ELF-1 (cell line): ENCODE data around the gene FRRS1.

Experiments
- DNase-seq: peaks from one replicate; pipeline ENCODE4 v3.0.0-alpha.2; 2016; ENCODE audit warnings: low read depth, low spot score

The FRRS1 gene

DNA sequence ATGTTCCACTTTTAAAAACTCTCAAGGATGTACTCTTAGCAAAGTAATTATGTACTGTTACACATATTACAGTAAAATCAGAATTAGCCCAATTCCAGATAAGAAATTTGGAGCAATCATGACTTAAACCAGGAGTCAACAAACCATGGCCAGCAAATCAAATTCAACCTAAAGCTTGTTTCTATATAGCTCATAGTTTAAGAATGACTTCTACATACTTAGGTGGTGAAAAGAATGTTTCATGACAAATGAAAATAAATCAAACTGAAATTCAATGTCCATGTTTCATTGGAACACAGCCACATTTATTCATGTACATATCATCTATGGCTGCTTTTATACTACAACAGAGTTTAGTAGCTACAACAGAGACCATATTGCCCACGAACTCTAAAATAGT is 35.1 kb downstream of the FRRS1 start:
- DNase-seq, result no peak

DNA sequence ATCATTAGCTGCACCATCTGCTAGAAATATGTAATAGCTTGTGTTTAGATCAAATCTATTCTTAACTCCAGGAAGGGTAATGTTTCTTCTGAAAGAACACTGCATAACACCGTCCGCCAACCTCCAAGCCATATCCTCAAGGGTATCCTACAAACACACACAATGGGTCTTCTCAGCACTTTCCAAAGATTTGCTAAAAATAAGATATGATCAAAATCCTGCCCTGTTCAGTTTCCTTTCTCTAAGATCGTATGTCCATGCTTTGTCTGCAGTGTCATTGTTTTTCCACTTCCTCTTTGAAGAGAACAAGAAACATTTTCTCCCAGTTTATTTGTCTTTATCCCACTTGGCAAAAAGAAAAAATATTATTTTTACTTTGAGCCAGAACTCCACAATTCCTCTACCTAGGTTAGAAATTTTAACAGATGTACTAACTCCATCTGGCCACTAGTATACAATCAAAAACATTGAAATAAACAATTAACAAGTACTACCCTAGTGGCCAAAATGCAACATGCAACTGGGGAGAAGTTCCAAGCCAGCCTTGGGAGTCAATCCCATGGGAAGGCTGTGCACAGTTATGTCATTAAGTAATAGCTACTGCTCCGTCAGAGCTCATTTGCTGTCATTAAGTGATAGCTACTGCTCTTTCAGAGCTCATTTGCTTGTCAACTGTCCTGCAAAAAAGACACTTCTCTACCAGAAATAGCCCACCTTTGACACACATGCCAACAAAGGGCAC is 37.8 kb downstream of the FRRS1 start:
- DNase-seq, result peak; percentile 28

DNA sequence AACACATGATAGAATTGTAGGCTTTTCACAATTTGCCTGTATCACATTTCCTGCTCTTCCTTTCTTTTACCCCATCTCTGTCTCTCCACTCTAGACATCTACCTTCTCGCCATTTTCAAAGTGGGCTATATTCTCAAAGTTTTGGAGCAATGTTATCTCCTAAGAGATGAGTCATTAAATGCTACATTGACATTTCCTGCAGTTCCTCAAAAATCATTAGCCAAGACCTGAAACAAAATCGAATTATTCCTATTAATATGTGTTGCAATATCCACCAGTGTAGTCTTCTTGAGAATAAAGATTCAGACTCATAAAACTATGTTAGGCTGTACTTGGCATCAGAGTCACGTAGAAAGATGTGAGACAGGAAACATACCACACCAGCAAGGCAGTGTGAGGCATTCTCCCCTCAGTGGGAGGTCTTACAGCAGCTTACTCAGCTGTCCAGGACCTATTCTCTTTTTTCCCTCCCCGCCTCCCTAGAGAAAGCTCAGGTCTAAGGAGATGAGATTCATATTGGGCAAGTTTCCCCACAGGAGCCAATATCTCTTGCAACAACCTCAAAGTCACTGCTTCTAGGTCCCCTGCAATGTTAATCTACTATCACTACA is 38.8 kb downstream of the FRRS1 start:
- DNase-seq, result peak; percentile 17

DNA sequence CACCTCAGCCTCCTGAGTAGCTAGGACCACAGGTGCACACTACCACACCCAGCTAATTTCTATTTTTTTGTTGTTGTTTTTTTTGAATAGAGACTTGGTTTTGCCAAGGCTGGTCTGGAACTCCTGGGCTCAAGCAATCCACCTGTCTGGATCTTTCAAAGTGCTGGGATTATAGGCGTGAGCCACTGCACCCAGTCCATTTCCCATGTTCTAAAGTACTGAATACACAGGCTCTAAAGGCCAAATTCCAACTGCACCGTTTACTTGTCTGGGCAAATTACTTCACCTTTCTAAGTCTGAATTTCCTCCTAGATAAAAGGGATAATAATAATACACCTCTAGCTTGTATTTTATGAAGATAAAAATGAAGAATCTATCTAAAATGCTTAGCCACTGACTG is 39.6 kb downstream of the FRRS1 start:
- no peak for DNase-seq

DNA sequence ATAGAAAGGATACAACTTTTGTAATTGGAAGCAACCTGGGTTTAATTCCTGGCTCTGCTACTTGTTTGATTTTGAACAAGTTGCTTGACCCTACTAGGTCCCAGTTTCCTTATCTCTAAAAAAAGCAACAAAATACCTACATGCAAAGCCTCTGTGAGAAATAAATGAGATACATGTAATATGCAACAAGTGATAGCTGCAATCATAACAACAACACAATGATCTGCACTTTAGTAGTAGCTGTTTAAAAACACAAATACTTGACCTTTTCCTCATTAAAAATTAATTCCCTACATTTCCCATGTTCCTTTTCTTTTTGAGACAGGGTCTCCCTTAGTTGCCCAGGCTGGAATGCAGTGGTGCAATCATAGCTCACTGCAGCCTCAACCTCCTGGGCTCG is 40.0 kb downstream of the FRRS1 start:
- no peak for DNase-seq

DNA sequence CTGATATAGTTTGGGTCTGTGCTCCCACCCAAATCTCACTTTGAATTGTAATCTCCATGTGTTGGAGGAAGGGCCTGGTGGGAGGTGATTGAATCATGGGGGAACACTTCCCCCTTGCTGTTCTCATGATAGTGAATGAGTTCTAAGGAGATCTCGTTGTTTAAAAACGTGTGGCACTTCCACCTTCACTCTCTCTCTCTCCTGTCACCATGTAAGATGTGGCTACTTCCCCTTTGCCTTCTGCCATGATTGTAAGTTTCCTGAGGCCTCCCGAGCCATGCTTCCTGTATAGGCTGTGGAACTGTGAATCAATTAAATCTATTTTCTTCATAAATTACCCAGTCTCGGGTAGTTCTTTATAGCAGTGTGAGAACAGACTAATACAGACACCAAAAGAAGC is 40.4 kb downstream of the FRRS1 start:
- no peak for DNase-seq

DNA sequence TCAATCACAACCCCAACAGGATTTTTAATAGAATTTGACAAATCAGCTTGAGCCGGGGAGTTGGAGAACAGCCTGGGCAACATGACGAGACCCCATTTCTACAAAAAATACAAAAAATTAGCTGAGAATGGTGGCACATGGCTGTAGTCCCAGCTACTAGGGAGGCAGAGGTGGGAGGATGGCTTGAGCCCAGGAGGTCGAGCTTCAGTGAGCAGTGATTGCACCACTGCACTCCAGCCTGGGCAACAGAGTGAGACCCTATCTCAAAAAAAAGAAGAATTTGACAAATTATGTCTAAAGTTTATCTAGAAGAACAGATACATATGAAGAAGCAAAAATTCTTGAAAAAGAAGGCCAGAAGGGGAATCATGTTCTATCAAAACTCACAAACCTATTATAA is 43.2 kb downstream of the FRRS1 start:
- DNase-seq, result no peak

DNA sequence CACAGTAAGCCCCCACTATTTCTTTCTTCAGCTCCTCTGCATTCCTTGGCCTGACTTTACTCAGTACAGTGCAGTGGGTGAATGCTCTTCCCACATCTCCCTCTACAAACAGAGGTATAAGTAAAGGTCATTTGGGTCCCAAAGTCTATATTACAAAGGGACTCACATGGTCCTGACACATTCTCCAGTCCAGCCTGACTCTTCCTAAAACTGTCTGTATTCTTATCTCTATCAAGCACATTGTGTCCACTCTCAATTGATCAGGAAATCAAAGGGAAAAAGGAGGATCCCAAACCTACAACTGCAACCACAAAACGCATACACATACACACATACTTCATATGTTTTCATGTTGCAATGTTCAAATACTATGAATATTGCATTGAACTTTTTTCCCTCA is 49.4 kb downstream of the FRRS1 start:
- no peak for DNase-seq

DNA sequence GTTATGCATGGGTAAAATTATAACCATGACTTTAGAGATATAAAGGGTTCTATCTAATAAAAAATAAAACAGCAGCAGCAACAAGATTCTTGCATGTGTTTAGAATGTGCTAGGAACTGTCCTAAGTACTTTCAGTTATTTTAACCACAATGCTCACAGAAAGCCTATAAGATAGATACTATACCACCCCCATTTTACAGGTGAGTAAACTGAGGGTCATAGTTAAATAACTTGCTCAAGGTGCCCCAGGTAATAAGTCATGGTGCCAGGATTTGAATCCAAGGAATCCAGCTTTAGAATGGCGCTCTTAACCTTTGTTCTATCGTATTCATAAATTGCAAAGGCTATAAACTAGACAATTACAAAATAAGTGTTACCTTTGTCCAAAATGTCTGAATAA is 53.4 kb downstream of the FRRS1 start:
- DNase-seq, result no peak

DNA sequence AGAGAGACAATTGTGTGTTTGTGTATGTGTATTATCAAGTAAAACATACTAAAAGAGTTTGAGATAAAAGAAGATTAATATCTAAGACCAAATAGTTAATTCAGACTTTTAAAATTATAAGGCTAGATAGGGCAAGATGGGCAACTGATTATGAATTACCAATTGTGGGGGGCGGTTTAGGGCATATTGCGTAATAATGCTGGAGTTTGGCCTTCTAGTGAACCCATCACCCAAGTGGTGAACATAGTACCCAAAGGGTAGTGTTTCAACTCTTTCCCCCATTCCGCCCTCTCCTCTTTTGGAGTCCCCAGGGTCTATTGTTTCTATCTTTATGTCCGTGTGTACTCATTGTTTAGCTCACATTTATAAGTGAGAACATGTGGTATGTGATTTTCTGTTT is 55.4 kb downstream of the FRRS1 start:
- DNase-seq, result no peak

DNA sequence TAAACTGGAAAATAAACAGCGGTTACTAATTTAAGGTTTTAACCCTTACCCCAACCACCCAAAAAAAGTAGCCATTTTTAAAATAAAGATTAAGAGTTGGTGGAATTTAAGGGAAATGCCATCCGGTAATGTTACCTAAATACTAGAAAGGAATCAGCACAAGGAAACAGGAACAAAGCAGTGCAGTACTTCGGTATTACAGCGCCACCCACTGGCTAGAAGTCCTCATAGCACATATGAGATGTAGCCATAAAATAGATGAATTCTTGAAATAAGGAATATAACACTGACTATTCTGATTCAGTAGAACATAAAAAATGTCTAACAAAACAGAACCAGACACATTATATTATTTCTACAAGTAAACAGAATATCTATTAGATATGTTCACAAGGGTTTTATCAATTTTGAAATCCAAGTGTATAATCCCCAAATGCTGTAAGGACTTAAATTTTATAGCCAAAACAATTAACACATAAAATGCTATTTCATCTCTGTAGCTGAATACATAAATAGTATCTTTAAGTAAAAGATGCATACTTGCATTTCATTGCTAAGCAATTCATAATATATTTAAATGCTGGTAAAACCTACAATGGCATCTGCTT is 58.8 kb downstream of the FRRS1 start:
- peak; percentile 42 for DNase-seq

DNA sequence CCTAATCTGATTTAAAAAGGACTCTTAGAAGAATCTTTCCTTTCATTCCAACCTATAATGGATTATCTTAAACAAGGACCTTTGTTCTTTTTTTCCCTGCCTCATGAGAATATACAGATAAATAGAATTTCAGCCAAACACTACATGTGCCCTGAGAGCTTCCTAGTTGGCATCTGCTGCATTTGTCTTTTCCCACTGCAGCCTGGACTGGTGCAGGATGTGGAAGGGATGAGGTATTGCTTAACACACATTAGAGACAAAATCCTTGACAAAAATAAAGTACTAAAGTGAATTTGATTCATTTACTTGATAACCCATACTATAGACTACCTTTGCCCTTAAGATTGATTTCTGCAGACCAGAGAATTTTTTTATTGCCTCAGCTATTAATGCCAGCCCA is 61.0 kb downstream of the FRRS1 start:
- DNase-seq, result no peak

DNA sequence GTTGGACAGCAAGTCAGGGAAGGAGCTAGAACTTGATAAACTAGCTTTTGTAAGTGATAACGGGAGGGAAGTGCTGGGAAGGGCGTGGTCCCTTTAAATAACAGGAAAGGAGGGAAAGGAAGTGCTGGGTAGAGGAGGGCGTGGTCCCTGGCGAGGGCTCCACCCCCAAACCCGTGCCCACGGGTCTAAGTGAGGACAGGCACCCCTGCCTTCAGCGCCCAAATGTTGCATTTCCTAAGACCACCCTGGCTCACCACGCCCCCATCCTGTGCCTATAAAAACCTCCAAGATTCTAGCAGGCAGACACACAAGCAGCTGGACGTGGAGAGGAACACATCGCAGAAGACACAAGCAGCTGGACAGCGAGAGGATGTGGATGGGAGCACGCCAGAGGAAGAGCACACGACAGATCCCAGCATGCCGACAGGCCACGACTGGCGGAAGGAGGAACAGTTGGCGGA is 62.0 kb downstream of the FRRS1 start:
- DNase-seq, result no peak

DNA sequence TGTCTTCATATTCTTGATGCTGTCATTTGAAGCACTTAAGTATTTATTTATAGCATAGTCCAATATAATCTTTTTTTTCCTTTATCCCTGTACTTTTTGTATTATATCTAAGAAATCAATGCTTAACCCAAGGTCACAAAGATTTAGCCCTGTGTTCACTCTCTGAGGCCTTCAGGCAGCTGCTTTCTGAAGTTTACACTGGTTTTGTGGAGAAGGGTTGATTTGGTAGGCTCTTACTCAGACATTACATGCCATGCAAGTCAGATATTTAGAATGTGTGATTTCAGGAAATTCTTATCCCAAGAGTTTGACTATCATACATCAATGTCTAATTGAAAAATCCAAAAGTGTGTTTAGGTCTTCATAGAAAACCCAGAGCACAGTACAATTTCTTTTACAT is 64.2 kb downstream of the FRRS1 start:
- DNase-seq, result no peak

DNA sequence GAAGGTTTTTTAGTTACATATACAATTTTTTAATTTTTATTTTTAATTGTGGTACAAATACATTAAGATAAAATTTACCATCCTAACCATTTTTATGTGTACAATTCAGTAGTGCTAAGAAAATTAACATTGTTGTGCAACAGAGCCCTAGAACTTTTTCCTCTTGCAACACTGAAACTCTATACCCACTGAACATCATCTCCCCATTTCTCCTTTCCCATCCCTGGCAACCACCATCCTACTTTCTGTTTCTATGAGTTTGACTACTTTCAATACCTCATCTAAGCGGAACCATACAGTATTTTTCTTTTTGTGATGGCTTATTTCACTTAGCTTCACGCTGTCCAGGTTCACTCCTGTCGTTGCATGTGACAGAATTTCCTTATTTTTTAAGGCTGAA is 66.4 kb downstream of the FRRS1 start:
- DNase-seq, result no peak

DNA sequence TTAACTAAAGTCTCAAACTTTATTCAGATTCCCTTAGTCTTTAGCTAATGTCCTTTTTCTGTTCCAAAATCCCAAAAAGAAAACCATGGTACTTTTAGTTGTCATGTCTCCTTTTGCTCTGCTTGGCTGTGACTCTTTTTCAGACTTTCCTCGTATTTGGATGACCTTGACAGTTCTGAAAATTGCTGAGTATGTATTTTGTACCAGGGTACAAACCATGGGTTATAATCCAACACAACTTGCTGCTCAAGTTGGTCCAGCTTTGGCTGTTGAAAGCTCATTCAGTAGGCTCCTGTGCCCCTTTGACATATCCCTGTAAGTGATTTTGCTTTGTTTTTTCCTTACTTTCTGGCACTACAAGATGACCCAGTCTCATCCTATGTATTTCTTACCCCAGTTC is 68.9 kb downstream of the FRRS1 start:
- DNase-seq, result no peak

DNA sequence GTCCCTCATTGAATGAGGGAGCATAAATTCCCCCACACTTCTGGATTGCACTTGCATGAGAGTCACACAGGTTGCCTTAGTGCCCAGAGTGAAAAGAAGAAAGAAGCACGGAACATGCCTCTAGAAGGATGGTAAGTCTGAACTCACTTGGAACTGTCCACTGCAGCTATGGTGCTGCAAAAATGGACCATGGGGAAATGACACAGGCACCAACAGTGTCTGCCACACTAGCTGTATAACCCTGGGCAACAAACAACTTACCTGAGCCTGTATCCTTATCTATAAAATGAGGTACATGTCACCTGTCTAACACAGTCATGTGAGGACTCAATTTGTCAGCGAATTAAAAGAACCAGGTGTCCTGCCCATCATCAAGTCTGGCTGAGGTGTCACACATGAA is 69.8 kb downstream of the FRRS1 start:
- DNase-seq, result no peak

DNA sequence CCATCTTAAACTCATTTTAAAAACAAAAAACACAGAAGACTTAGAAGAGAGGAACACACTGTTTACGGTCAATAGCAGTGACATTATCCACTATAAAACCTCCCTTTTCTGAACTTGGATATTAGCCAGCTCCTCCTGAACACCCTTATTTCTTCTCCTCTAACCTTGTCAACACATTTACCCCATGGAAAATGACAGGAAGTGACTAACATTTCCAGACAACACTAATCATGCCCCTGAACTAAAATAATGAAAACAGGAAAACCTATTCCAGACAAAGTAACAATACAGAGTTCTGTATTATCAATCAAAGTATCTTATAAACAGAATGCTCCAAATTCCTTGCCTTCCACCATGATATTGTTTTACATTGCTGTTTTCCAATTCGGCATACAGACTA is 75.3 kb downstream of the FRRS1 start:
- no peak for DNase-seq

DNA sequence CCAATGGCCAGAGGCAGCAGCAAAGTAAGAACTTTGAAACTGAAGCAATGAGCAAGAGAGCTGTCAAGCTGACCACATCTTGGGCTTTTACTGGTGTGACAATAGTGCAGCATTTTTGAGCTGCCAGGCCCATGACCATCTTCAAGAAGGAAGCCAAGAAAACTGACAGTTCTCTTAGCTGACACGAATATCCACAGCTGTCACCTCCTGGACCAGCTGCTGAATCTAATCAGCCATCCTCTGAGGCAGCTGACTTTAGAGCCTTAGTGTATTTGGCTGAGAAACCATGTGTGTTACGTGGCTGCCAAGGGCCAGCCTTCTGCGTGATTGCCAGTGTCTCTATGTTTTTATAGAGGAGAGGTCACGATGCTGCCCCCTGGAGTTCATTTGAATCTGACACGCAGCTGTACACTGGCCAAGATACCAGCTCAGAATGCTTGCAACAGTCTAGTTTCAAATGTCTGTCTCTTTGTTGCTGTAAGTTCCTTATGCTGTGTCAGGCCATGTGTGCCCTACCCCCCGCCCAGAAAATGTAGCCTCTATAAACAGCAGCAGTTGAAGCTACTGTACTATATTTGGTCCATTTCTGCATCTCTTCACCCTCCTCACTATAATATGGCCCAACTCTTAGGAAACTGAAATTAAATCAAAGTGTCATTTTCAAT is 80.8 kb downstream of the FRRS1 start:
- DNase-seq, result peak; percentile 67

DNA sequence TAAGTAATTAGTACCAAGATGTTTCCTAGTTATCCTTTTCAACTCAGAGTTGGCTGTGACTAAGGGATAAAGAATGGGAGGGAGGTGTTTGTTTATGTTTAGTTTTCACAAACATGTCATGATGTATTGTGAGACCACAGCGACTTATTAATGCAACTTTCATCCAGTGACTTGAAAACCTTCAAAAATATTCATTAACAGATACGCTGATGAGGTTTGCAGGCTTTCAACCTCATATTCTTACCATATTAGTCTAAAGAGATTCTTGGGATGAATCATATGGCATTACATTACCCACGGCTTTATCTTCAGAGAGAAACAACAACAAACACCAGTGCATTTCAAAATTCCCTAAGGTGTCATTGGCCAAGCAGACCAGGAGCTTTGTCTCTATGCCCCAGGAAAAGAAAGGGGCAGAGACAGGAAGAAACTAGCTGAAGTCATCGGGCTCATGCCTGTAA is 84.1 kb downstream of the FRRS1 start:
- peak; percentile 14 for DNase-seq

DNA sequence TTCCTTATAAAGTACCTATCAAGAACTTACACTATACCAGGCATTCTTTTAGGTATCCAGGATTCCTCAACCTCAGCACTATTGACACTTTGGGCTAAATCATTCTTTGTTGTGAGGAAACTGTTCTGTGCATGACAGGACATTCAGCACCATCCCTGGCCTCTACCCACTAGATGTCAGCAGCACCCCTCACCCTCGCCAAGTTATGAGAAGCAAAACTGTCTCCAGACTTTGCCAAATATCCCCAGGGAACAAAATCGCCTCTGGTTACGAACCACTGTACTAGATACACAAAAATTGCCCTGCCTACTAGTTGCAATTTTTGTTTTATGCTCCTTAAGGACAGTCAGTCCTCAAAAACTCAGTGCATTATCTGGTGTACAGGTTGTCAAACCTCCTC is 84.9 kb downstream of the FRRS1 start:
- DNase-seq, result no peak

DNA sequence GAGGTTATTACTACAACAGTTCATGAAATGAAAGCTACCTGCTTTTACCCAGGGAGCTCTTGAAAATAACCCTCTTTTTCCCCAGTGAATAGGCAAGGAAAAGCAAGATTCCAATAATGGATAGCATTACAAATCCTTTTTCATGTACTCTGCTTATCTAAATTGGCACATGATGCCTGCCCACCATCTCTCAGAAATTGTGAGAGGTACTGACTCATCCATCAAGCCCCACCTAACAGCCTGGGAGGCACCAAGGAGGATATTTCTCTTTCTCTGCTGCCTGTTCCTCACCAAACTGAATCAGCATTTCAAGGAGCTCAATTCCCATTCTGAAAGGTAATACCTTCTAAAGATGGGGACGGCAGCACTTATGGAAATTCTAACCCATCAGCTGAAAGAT is 86.2 kb downstream of the FRRS1 start:
- no peak for DNase-seq

DNA sequence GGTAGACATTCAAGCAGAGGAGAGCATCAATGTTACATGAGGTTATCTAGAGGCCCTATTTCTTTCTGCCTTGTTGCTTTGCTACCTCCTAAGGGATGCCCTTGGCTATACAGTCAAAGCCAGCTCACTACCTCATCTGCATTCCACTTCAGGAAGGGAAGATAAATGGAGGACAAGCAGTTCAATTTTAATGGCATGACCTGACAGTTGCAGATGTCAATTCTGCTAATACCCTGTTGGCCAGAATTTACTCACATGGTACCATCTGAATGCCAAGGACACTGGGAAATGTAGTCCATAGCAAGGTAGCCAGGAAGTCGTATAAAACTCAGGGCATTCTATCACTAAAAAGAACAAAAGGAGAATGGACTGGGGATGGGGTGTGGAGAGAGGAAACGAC is 89.0 kb downstream of the FRRS1 start:
- DNase-seq, result no peak
